Upper lobe of left lung (tissue), 4 donors: ENCODE results near the gene ULBP1.

Experiments
- POLR2AphosphoS5 ChIP-seq, 2 donors: sonication (generic); formaldehyde crosslinking; IDR thresholded peaks; one replicate each; pipeline ENCODE4 v1.5.1; 2017; ENCODE audit warnings: antibody characterized with exemption in 2 of 2
- TF ChIP-seq, protein P1 (sequence below), 6 experiments: fragments of 450-650 bp in 4 of 6; fragments of 200-600 bp in 2 of 6; sonication (generic) in 2 of 6; IDR thresholded peaks; one replicate each; pipeline ENCODE4 v1.5.1; 2016 to 2019; ENCODE audit warnings: antibody characterized with exemption in 6 of 6

DNA sequence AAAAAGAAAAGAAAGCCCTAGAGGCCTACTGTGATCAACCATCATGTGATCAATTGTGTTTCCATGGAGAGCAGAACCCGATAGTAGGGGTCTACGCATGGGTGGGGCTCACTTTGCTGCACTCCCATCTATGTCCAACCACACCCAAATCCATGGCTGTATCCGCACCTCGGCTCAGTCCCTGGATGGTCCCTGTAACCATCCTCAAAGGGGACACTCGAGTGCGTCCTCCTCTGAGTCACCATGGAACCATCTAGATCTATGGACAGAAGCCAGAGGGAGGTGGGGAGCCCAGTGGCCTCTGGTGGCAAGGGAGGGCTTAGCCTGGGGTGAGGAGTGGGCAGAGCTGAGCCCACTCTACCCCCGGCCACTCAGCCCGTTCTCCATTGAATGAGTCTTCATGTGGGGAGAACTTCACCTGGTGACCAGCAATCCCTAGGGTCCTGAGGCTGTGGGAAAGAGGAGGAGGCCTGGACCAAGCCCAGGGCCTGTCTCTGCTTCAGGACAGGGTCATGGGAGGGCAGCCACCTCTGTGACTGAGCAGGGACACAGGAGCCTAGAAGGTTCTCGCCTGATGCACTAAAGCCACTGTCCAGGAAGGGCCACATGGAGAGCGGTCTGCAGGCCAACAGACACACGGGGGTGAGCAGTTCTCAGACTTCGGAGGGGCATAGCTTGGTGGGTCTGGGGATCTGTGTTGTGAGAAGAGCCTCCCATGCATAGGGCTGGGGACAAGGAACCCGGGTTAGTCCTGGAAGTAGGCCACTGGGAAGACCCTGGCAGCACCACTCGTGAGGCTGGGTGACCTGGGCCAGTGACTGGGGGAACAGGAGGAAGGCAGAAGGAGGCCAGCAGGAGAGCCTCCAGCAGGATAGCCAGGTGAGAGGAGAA is 42.3 kb downstream of the ULBP1 start:
- TF ChIP-seq POLR2AphosphoS5 (IDR thresholded peaks at IDR 0.05): no peak
- TF ChIP-seq, protein P1, sequence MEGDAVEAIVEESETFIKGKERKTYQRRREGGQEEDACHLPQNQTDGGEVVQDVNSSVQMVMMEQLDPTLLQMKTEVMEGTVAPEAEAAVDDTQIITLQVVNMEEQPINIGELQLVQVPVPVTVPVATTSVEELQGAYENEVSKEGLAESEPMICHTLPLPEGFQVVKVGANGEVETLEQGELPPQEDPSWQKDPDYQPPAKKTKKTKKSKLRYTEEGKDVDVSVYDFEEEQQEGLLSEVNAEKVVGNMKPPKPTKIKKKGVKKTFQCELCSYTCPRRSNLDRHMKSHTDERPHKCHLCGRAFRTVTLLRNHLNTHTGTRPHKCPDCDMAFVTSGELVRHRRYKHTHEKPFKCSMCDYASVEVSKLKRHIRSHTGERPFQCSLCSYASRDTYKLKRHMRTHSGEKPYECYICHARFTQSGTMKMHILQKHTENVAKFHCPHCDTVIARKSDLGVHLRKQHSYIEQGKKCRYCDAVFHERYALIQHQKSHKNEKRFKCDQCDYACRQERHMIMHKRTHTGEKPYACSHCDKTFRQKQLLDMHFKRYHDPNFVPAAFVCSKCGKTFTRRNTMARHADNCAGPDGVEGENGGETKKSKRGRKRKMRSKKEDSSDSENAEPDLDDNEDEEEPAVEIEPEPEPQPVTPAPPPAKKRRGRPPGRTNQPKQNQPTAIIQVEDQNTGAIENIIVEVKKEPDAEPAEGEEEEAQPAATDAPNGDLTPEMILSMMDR (IDR thresholded peaks at IDR 0.05): no peak
